CD4-positive, alpha-beta T cell treated with Interleukin-17A for 1 hour (primary cell): ENCODE measurements around the gene DEPDC7.
"Not testable (repeated sequence)": the region's sequence is repeated elsewhere in the genome, so short reads cannot be mapped to it uniquely, and the experiment has no call there.

ENCODE experiments used
- DNase-seq: peaks from one replicate; pipeline ENCODE4 v3.0.0-alpha.2; 2020

The DEPDC7 gene

GRCh38 chr11:33027233-33027632, 11.6 kb downstream of the DEPDC7 start:
- no peak for DNase-seq

- no peak for DNase-seq
Measured at GRCh38 chr11:33027846-33028536, 12.3 kb downstream of the DEPDC7 start.

GRCh38 chr11:33028537-33028914, 12.8 kb downstream of the DEPDC7 start:
- no peak for DNase-seq

GRCh38 chr11:33029218-33029617, 13.5 kb downstream of the DEPDC7 start:
- DNase-seq: not testable (repeated sequence)

- no peak for DNase-seq
Measured at GRCh38 chr11:33033493-33033892, 17.8 kb downstream of the DEPDC7 start.

GRCh38 chr11:33035011-33035410, 19.3 kb downstream of the DEPDC7 start:
- DNase-seq: no peak

- peak; percentile 82 for DNase-seq
Measured at GRCh38 chr11:33039274-33040032, 23.8 kb downstream of the DEPDC7 start, which contains the start of gene TCP11L1. TCP11L1 (plus strand) TSS chr11:33039572; CDS start chr11:33043774, 4,202 bp downstream.

- peak; percentile 67 for DNase-seq
Measured at GRCh38 chr11:33040033-33040861, 24.6 kb downstream of the DEPDC7 start.

GRCh38 chr11:33040862-33041453, 25.3 kb downstream of the DEPDC7 start:
- DNase-seq: no peak

- DNase-seq: no peak
Measured at GRCh38 chr11:33043221-33043830, 27.6 kb downstream of the DEPDC7 start.

GRCh38 chr11:33044285-33044756, 28.6 kb downstream of the DEPDC7 start:
- no peak for DNase-seq

- DNase-seq: no peak
Measured at GRCh38 chr11:33045551-33046255, 30.0 kb downstream of the DEPDC7 start.

- not testable (repeated sequence) for DNase-seq
Measured at GRCh38 chr11:33048701-33049100, 33.0 kb downstream of the DEPDC7 start.

GRCh38 chr11:33049565-33050408, 34.1 kb downstream of the DEPDC7 start:
- not testable (repeated sequence) for DNase-seq

GRCh38 chr11:33052231-33052630, 36.6 kb downstream of the DEPDC7 start:
- no peak for DNase-seq

GRCh38 chr11:33055375-33055774, 39.7 kb downstream of the DEPDC7 start:
- no peak for DNase-seq

- DNase-seq: no peak
Measured at GRCh38 chr11:33057284-33057683, 41.6 kb downstream of the DEPDC7 start.

GRCh38 chr11:33059331-33060007, 43.8 kb downstream of the DEPDC7 start:
- no peak for DNase-seq

- no peak for DNase-seq
Measured at GRCh38 chr11:33060271-33060670, 44.6 kb downstream of the DEPDC7 start.

GRCh38 chr11:33062137-33062536, 46.5 kb downstream of the DEPDC7 start:
- DNase-seq: no peak
